ENCODE data around the gene LMF1.

LMF1 gene

GRCh38 chr16:984736-985636 is 14.2 kb upstream of the LMF1 start:
- no peak for DNase-seq (ENCODE audit: low read depth)
- TF ChIP-seq CTCF (IDR thresholded peaks at IDR 0.05; ENCODE audit: low read depth, low read length, missing control alignments): no peak
- no peak overlapping the region for H3K4me3 ChIP-seq (ENCODE audit: low read depth, low read length)

- H3K4me3 ChIP-seq (ENCODE audit: low read depth, low read length): no peak overlapping the region
- no peak for DNase-seq (ENCODE audit: low read depth)
- no peak for TF ChIP-seq CTCF (IDR thresholded peaks at IDR 0.05; ENCODE audit: low read depth, low read length, missing control alignments)
Measured at GRCh38 chr16:984121-984694, 13.4 kb upstream of the LMF1 start.

- no peak for DNase-seq (ENCODE audit: low read depth)
- H3K4me3 ChIP-seq (ENCODE audit: low read depth, low read length): no peak overlapping the region
Measured at GRCh38 chr16:983044-984030, 12.6 kb upstream of the LMF1 start.

GRCh38 chr16:982145-983043 is 11.6 kb upstream of the LMF1 start:
- DNase-seq (ENCODE audit: low read depth): no peak
- no peak overlapping the region for H3K4me3 ChIP-seq (ENCODE audit: low read depth, low read length)
- TF ChIP-seq CTCF (IDR thresholded peaks at IDR 0.05; ENCODE audit: low read depth, low read length, missing control alignments): no peak

More at GRCh38 chr16:983044-984030, 12.6 kb upstream of the LMF1 start:
- no peak for TF ChIP-seq CTCF (IDR thresholded peaks at IDR 0.05; ENCODE audit: low read depth, low read length, missing control alignments)

GRCh38 chr16:981695-982144 is 10.9 kb upstream of the LMF1 start, which contains the start of gene SOX8:
SOX8 (plus strand) TSS chr16:981770; CDS start chr16:981923, 153 bp downstream.
- no peak for TF ChIP-seq CTCF (IDR thresholded peaks at IDR 0.05; ENCODE audit: low read depth, low read length, missing control alignments)
- no peak for DNase-seq (ENCODE audit: low read depth)
- no peak within 1 kb of the TSS for H3K4me3 ChIP-seq (ENCODE audit: low read depth, low read length)

GRCh38 chr16:980595-980854 is 9.7 kb upstream of the LMF1 start:
- no peak for TF ChIP-seq CTCF (IDR thresholded peaks at IDR 0.05; ENCODE audit: low read depth, low read length, missing control alignments)
- no peak for DNase-seq (ENCODE audit: low read depth)
- no peak overlapping the region for H3K4me3 ChIP-seq (ENCODE audit: low read depth, low read length)

Data from GM12864 (cell line).